ENCODE results near the gene C11orf42. TPM values are rescaled to one million over a fixed set of nuclear protein-coding genes. Genes with fewer than 3 reads are reported as not detected.

Gene C11orf42
- total RNA-seq, 1 donor from 2014 or later: not detected

DNA sequence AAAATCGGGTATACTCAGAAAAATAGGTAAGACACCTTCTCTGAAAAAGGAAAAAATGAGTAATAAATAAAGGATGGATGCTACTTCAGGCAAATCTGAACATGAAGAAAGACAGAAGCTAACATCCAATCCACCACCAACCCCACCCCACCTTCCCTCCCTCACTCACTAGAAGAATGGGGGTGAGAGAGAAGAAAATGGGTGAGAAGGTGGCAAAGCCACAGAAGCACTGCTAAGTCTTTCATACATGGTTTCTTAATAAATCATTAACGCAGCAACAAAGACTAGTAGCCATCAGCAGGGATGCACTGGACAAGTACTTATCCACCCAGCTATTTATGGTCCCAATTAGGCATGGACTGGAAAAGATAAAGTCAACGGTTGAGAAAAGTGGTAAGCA, 23.2 kb downstream of the C11orf42 start:
- H3K9me3 Mint-ChIP-seq (ENCODE audit: unreplicated experiment): no peaks in the 10 kb centered on the region
- H3K4me1 Mint-ChIP-seq (ENCODE audit: low read depth, unreplicated experiment): no peaks in the 10 kb centered on the region
- H3K27me3 Mint-ChIP-seq (ENCODE audit: unreplicated experiment): no peaks in the 10 kb centered on the region
- no peak overlapping the region for H3K27ac Mint-ChIP-seq (ENCODE audit: unreplicated experiment)
- no peak overlapping the region for H3K4me3 Mint-ChIP-seq (ENCODE audit: unreplicated experiment)
- TF ChIP-seq, protein P1, sequence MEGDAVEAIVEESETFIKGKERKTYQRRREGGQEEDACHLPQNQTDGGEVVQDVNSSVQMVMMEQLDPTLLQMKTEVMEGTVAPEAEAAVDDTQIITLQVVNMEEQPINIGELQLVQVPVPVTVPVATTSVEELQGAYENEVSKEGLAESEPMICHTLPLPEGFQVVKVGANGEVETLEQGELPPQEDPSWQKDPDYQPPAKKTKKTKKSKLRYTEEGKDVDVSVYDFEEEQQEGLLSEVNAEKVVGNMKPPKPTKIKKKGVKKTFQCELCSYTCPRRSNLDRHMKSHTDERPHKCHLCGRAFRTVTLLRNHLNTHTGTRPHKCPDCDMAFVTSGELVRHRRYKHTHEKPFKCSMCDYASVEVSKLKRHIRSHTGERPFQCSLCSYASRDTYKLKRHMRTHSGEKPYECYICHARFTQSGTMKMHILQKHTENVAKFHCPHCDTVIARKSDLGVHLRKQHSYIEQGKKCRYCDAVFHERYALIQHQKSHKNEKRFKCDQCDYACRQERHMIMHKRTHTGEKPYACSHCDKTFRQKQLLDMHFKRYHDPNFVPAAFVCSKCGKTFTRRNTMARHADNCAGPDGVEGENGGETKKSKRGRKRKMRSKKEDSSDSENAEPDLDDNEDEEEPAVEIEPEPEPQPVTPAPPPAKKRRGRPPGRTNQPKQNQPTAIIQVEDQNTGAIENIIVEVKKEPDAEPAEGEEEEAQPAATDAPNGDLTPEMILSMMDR (IDR thresholded peaks at IDR 0.05; ENCODE audit: partially characterized antibody, unreplicated experiment): no peak
- no peak for DNase-seq
- no peaks in the 10 kb centered on the region for H3K36me3 Mint-ChIP-seq (ENCODE audit: unreplicated experiment)

DNA sequence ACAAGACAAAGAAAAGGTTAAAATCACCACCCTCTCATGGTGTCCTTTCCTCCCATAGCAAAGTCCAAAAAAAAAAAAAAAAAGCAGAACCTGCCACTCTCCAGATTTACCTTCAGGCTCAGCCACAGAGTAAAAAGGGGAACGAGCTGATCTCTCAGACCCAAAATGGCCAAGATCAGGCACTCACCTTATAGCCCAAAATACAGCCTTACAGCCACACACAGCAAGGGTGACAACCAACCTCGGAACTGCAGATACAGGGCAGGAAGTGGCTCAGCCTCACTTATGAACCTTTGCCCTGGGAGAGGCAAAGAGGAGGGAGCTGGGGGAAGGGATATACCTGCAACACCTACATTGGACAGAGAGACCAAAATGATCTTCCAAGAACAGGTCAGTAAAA, 24.6 kb downstream of the C11orf42 start:
- Mint-ChIP-seq H3K4me1 (ENCODE audit: low read depth, unreplicated experiment) (no peaks in the 10 kb centered on the region), H3K9me3 (ENCODE audit: unreplicated experiment) (peaks cover under 1% of the 10 kb centered on the region), H3K27me3 (ENCODE audit: unreplicated experiment) (peaks cover 3% of the 10 kb centered on the region), H3K27ac (ENCODE audit: unreplicated experiment) (no peak overlapping the region), H3K36me3 (ENCODE audit: unreplicated experiment) (no peaks in the 10 kb centered on the region), H3K4me3 (ENCODE audit: unreplicated experiment) (no peak overlapping the region)
- no peak for DNase-seq
- TF ChIP-seq, protein P1 (IDR thresholded peaks at IDR 0.05; ENCODE audit: partially characterized antibody, unreplicated experiment): no peak

DNA sequence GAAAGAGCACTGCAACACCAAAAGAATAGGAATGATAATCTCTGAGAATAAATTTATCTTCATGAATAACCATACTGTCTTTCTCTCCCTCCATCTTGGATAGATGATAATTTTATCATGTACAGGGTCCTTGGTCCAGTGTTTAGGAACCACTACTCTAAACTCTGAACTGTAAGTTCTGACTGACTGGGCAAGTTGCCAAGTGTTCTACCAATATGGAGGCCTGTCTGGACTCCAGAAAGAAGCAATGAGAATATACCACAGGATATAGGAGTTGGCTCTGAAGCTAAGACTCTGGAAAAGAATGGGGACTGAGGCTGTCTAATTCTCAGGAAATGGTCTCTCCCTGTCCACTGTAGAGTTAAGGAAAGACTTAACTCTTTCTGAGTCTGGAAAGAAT, 27.5 kb downstream of the C11orf42 start:
- Mint-ChIP-seq H3K27me3 (ENCODE audit: unreplicated experiment) (peaks cover 5% of the 10 kb centered on the region), H3K36me3 (ENCODE audit: unreplicated experiment) (no peaks in the 10 kb centered on the region), H3K4me1 (ENCODE audit: low read depth, unreplicated experiment) (peaks cover 2% of the 10 kb centered on the region), H3K9me3 (ENCODE audit: unreplicated experiment) (peaks cover 3% of the 10 kb centered on the region), H3K27ac (ENCODE audit: unreplicated experiment) (no peak overlapping the region), H3K4me3 (ENCODE audit: unreplicated experiment) (peak overlapping the region; percentile 53)
- TF ChIP-seq, protein P1 (IDR thresholded peaks at IDR 0.05; ENCODE audit: partially characterized antibody, unreplicated experiment): no peak
- no peak for DNase-seq

DNA sequence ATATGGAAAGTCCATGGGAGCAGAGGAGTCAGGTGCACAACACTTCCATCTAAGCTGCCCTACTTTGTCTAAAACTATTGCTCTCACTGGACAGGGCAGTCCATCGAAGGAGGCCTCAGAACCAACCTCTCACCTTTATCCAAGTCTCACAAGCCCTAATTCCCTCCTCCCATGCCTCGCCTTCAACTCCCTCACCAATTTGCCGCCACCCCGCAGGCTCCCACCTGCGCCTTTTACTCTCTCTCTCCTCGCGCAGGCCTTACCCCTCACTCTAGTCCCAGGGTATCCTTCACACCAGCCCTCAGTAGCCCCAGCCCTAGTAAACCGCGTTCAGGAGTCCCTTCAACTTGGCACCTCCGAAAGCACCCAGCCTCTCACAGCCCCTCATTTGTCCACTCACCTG, 28.6 kb downstream of the C11orf42 start:
- DNase-seq: no peak
- Mint-ChIP-seq H3K27ac (ENCODE audit: unreplicated experiment) (peak overlapping the region; percentile 83), H3K36me3 (ENCODE audit: unreplicated experiment) (no peaks in the 10 kb centered on the region), H3K9me3 (ENCODE audit: unreplicated experiment) (peaks cover 3% of the 10 kb centered on the region), H3K27me3 (ENCODE audit: unreplicated experiment) (peaks cover 5% of the 10 kb centered on the region), H3K4me1 (ENCODE audit: low read depth, unreplicated experiment) (peaks cover 2% of the 10 kb centered on the region), H3K4me3 (ENCODE audit: unreplicated experiment) (peak overlapping the region; percentile 97)
- TF ChIP-seq, protein P1 (IDR thresholded peaks at IDR 0.05; ENCODE audit: partially characterized antibody, unreplicated experiment): no peak

DNA sequence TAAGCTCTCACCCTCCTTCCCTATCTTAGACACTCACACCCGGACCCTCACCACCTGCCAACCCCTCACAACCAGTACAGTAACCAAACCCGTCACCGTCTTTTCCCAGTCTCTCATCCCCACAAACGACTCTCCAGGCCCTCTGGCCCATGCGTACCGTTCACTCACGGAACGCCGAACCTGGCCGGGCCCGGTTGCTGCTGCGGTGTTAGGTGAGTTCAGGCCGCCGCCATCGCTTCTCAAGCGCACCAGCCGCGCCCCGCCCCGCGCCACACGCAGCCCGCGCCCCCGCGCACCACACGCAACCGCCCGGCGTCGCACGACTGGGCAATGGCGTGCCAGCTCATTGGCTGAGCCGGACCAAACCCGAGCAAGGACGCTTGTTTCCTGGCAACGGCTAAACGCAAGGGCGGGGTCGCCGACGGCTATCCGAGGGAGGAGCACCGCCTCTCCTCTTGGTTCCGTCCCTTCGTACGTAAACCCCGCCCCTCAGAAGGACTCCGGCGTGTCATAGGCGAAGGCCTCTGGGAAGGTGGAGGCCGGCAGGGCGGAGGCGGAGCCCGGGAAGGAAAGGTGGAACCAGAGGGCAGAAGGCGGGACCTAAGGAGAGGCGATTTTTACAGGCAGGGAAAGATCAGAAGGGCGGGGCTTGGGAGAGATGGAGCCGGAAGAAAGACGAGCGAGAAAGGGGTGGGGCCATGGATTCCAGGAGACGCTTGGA, 29.2 kb downstream of the C11orf42 start, which contains the start of gene FHIP1B:
TSS of gene FHIP1B (minus strand) at position 250 of the 721 bp plus-strand sequence. CDS start 10,120 bp downstream, outside the sequence.
- Mint-ChIP-seq H3K9me3 (ENCODE audit: unreplicated experiment) (peaks cover 3% of the 10 kb centered on the region), H3K27me3 (ENCODE audit: unreplicated experiment) (peaks cover 5% of the 10 kb centered on the region), H3K4me3 (ENCODE audit: unreplicated experiment) (peak within 1 kb of the TSS; percentile 97), H3K4me1 (ENCODE audit: low read depth, unreplicated experiment) (peaks cover 2% of the 10 kb centered on the region), H3K27ac (ENCODE audit: unreplicated experiment) (peak within 1 kb of the TSS; percentile 83), H3K36me3 (ENCODE audit: unreplicated experiment) (no peaks in the 10 kb centered on the region)
- DNase-seq: peak; percentile 99
- TF ChIP-seq, protein P1 (IDR thresholded peaks at IDR 0.05; ENCODE audit: partially characterized antibody, unreplicated experiment): no peak

All from glutamatergic neuron (in vitro differentiated cells).